Choroid plexus epithelial cell (primary cell): ENCODE results near the gene TPST2.

Experiments used
- DNase-seq: peaks from one replicate; pipeline ENCODE4 v3.0.0-alpha.2; 2010; ENCODE audit warnings: low read depth
- H3K4me3 ChIP-seq: 2 replicates; pipeline ENCODE4 v1.5.1; 2011; ENCODE audit warnings: low read depth, mild to moderate bottlenecking, control low read depth, low read length, moderate library complexity
- CTCF ChIP-seq: conservative IDR thresholded peaks from 2 replicates; pipeline ENCODE4 v1.5.1; 2011; ENCODE audit warnings: low read depth, mild to moderate bottlenecking, control low read depth, inconsistent platforms, low read length, moderate library complexity

The TPST2 gene

GRCh38 chr22:26483439-26484359 lies 106.2 kb downstream of the TPST2 start, which contains the start of the genes HPS4 and SRRD:
Gene HPS4 (minus strand): TSS chr22:26483783. CDS start chr22:26481762, 2,021 bp downstream.
Gene SRRD (plus strand): TSS chr22:26483877. CDS start chr22:26483891, 14 bp downstream.
- TF ChIP-seq CTCF: no peak
- DNase-seq: peak; percentile 91
- peak within 1 kb of the TSS; percentile 94 for H3K4me3 ChIP-seq

GRCh38 chr22:26483043-26483438 lies 106.9 kb downstream of the TPST2 start:
- peak overlapping the region; percentile 94 for H3K4me3 ChIP-seq
- TF ChIP-seq CTCF: no peak
- DNase-seq: no peak

GRCh38 chr22:26482161-26482560 lies 107.8 kb downstream of the TPST2 start:
- DNase-seq: no peak
- no peak for TF ChIP-seq CTCF
- H3K4me3 ChIP-seq: no peak overlapping the region

- H3K4me3 ChIP-seq: no peak overlapping the region
- no peak for TF ChIP-seq CTCF
- no peak for DNase-seq
These were observed 108.2 kb downstream of the TPST2 start for GRCh38 chr22:26481694-26482093.

- DNase-seq: no peak
- TF ChIP-seq CTCF: no peak
- no peak overlapping the region for H3K4me3 ChIP-seq
These were observed 108.7 kb downstream of the TPST2 start for GRCh38 chr22:26481112-26481693.

- TF ChIP-seq CTCF: no peak
These were observed 109.4 kb downstream of the TPST2 start for GRCh38 chr22:26480611-26480932.

More at GRCh38 chr22:26480611-26480932, 109.4 kb downstream of the TPST2 start:
- DNase-seq: no peak
- no peak overlapping the region for H3K4me3 ChIP-seq
